Testis (tissue), 2 donors: ENCODE results near the gene LCLAT1.

Source experiments
- POLR2A ChIP-seq: fragments of 450-650 bp; IDR thresholded peaks from one replicate; pipeline ENCODE4 v1.6.1; 2017; ENCODE audit warnings: antibody characterized with exemption, mild to moderate bottlenecking, moderate library complexity
- TF ChIP-seq, protein P1 (sequence below), 3 experiments: fragments of 450-650 bp in 2 of 3; fragments of 200-600 bp in 1 of 3; sonication (generic) in 1 of 3; IDR thresholded peaks; one replicate each; pipeline ENCODE4 v1.5.1; 2016 to 2019; ENCODE audit warnings: antibody characterized with exemption in 3 of 3, mild to moderate bottlenecking in 2 of 3, moderate library complexity in 1 of 3

DNA sequence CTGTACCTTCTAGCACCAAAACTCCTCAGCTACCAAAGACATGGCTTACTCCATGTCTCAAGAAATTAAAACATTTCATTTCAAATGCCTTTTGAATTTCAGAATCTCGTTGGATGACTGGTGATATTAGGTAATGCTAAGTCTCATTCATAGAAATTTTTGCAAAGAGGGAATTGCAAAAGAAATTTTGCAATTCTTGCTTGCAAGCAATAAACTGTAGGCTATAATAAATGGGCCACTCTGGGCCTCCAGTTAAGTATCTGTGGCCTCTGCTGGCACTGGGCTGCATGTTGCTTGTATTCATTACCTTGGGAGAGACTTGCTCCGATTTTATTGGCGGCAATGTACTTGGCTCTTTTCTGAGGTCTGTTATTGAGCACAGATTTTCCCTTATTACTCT lies 2.8 kb upstream of the LCLAT1 start:
- TF ChIP-seq, protein P1, sequence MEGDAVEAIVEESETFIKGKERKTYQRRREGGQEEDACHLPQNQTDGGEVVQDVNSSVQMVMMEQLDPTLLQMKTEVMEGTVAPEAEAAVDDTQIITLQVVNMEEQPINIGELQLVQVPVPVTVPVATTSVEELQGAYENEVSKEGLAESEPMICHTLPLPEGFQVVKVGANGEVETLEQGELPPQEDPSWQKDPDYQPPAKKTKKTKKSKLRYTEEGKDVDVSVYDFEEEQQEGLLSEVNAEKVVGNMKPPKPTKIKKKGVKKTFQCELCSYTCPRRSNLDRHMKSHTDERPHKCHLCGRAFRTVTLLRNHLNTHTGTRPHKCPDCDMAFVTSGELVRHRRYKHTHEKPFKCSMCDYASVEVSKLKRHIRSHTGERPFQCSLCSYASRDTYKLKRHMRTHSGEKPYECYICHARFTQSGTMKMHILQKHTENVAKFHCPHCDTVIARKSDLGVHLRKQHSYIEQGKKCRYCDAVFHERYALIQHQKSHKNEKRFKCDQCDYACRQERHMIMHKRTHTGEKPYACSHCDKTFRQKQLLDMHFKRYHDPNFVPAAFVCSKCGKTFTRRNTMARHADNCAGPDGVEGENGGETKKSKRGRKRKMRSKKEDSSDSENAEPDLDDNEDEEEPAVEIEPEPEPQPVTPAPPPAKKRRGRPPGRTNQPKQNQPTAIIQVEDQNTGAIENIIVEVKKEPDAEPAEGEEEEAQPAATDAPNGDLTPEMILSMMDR (IDR thresholded peaks at IDR 0.05) = no peak
- no peak for TF ChIP-seq POLR2A
